Upper lobe of right lung (tissue), 1 donor: ENCODE data around the gene HSPB6. TPM values are rescaled to one million over a fixed set of nuclear protein-coding genes. Genes with fewer than 3 reads are reported as not detected.

ENCODE experiments used
- ATAC-seq: fragments of 200-7000 bp; cut with Tn5 transposase; one replicate; pipeline ENCODE4 v1.9.1; 2020; ENCODE audit warnings: mild to moderate bottlenecking, moderate library complexity
- DNase-seq: peaks from one replicate; pipeline ENCODE4 v3.0.0-alpha.2; 2020
- H3K27ac ChIP-seq: fragments of 200-600 bp; one replicate; pipeline ENCODE4 v1.8.0; 2022
- H3K27me3 ChIP-seq: fragments of 200-600 bp; one replicate; pipeline ENCODE4 v1.8.0; 2022; ENCODE audit warnings: mild to moderate bottlenecking
- H3K36me3 ChIP-seq: fragments of 200-600 bp; one replicate; pipeline ENCODE4 v1.8.0; 2022
- H3K4me1 ChIP-seq: fragments of 200-600 bp; one replicate; pipeline ENCODE4 v1.8.0; 2022
- H3K4me3 ChIP-seq: fragments of 200-600 bp; one replicate; pipeline ENCODE4 v1.8.0; 2022; ENCODE audit warnings: mild to moderate bottlenecking
- H3K9me3 ChIP-seq: fragments of 200-600 bp; one replicate; pipeline ENCODE4 v1.8.0; 2022
- intact Hi-C: fragments of 100-400 bp; cut with DNase I; formaldehyde crosslinking; loops from one replicate; pipeline ENCODE4 v1.11.0; 2022
- total RNA-seq: library from RNA; stranded (reverse); fragmentation: NEBNext Ultra II Directional; extraction: Animal tissue kit (Norgen Biotek cat#: 25700); gene quantifications from one replicate; pipeline ENCODE4 v1.2.1, GENCODE V29; 2021
- TF ChIP-seq, protein P1 (sequence below): fragments of 200-600 bp; IDR thresholded peaks from one replicate; pipeline ENCODE4 v1.8.0; 2022; ENCODE audit warnings: antibody characterized with exemption
- donor health status: DM: no; HTN: yes; CAD: no; lungs with severe emphysema.

The HSPB6 gene
- total RNA-seq, 1 donor from 2014 or later: 41.3 TPM

DNA sequence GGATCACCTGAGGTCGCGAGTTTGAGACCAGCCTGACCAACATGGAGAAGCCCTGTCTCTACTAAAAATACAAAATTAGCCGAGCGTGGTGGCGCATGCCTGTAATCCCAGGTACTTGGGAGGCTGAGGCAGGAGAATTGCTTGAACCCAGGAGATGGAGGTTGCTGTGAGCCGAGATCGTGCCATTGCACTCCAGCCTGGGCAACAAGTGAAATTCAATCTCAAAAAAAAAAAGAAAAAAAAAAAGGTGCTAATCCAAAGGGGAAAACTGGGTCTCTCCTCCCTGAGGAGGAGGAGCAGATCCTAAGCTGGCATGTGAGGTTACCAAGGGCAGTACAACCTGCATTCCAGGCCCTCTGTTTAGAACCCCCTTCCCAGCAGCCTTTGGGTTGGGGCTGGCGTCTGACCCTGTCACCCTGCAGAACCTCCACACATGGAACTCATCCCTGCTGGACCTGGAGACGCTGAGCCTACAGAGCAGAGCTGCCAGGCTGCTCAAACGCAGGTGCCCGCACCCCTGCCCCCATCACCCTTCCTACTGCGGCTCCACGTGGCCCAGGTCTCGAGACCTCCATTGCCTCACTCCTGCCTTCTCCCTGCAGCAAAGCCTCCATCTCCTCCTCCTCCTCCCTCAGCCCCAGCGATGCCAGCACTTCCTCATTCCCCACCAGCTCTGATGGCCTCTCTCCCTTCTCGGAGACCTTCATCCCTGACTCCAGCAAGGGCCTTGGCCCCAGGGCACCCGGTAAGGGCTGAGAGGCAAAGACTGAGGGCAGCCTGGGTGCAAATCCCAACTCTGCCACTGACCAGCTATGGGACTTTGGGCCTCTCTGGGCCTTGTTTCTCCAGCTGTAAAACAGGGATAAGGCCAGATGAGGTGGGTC is 7.8 kb upstream of the HSPB6 start:
- H3K27ac ChIP-seq: no peak overlapping the region
- H3K27me3 ChIP-seq: no peaks in the 10 kb centered on the region
- intact Hi-C loops: no loop called here
- TF ChIP-seq, protein P1, sequence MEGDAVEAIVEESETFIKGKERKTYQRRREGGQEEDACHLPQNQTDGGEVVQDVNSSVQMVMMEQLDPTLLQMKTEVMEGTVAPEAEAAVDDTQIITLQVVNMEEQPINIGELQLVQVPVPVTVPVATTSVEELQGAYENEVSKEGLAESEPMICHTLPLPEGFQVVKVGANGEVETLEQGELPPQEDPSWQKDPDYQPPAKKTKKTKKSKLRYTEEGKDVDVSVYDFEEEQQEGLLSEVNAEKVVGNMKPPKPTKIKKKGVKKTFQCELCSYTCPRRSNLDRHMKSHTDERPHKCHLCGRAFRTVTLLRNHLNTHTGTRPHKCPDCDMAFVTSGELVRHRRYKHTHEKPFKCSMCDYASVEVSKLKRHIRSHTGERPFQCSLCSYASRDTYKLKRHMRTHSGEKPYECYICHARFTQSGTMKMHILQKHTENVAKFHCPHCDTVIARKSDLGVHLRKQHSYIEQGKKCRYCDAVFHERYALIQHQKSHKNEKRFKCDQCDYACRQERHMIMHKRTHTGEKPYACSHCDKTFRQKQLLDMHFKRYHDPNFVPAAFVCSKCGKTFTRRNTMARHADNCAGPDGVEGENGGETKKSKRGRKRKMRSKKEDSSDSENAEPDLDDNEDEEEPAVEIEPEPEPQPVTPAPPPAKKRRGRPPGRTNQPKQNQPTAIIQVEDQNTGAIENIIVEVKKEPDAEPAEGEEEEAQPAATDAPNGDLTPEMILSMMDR: no peak
- no peaks in the 10 kb centered on the region for H3K9me3 ChIP-seq
- no peak for ATAC-seq
- DNase-seq: no peak
- no peak overlapping the region for H3K4me3 ChIP-seq
- no peaks in the 10 kb centered on the region for H3K4me1 ChIP-seq
- peaks cover 35% of the 10 kb centered on the region for H3K36me3 ChIP-seq

DNA sequence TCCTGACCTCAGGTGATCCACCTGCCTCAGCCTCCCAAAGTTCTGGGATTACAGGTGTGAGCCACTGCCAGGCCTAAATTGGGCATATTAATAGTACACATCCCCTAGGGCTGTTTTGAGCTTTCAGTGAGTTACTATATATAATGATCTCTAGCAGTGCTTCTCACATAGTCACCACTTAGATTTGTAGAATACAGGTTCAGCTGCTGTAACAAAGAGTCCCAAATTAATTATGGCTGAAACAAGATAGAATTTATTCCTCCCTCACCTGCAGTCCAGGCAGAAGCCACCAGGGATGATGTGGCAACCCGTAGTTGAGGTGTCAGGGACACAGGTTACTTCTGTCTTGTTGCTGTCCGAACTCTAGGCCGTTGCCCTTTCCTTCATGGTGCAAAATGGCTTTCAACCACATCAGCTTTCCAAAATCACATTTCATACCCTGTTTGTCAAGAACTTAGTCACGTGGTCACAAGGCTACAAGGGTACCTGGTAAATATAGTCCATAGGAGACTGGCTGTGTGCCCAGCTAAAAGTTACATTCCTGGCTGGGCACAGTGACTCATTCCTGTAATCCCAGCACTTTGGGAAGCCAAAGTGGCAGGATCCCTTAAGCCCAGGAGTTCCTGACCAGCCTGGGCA is 4.0 kb upstream of the HSPB6 start:
- Histone ChIP-seq H3K4me3 (no peak overlapping the region), H3K27me3 (no peaks in the 10 kb centered on the region), H3K4me1 (peaks cover 18% of the 10 kb centered on the region), H3K9me3 (no peaks in the 10 kb centered on the region), H3K36me3 (peaks cover 35% of the 10 kb centered on the region), H3K27ac (no peak overlapping the region)
- TF ChIP-seq, protein P1: no peak
- no peak for DNase-seq
- no peak for ATAC-seq
- intact Hi-C loops: no loop called here

DNA sequence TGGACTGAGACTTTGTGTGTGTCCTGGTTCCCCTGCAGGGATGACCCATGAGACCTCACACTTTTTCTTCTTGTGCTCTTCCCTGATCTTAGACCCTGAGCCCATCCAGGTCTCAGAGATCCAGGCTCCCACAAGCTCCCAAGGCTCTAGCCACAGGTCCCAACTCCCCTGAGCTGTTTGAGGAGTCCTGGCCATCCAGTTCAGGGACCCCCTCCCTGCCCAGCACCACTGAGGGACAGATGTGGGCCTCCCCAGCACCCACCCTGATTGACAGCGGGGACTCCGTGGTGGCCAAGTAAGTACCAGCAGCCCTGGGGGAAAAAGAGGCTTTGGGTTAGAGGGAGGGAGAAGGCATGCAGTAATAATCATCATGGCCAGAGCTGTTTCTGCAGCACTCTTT is 2.9 kb upstream of the HSPB6 start:
- intact Hi-C loops: no loop called here
- TF ChIP-seq, protein P1: no peak
- no peaks in the 10 kb centered on the region for H3K9me3 ChIP-seq
- H3K27ac ChIP-seq: no peak overlapping the region
- H3K36me3 ChIP-seq: peaks cover 29% of the 10 kb centered on the region
- DNase-seq (no peak), ATAC-seq (no peak)
- no peaks in the 10 kb centered on the region for H3K27me3 ChIP-seq
- no peak overlapping the region for H3K4me3 ChIP-seq
- peaks cover 18% of the 10 kb centered on the region for H3K4me1 ChIP-seq

DNA sequence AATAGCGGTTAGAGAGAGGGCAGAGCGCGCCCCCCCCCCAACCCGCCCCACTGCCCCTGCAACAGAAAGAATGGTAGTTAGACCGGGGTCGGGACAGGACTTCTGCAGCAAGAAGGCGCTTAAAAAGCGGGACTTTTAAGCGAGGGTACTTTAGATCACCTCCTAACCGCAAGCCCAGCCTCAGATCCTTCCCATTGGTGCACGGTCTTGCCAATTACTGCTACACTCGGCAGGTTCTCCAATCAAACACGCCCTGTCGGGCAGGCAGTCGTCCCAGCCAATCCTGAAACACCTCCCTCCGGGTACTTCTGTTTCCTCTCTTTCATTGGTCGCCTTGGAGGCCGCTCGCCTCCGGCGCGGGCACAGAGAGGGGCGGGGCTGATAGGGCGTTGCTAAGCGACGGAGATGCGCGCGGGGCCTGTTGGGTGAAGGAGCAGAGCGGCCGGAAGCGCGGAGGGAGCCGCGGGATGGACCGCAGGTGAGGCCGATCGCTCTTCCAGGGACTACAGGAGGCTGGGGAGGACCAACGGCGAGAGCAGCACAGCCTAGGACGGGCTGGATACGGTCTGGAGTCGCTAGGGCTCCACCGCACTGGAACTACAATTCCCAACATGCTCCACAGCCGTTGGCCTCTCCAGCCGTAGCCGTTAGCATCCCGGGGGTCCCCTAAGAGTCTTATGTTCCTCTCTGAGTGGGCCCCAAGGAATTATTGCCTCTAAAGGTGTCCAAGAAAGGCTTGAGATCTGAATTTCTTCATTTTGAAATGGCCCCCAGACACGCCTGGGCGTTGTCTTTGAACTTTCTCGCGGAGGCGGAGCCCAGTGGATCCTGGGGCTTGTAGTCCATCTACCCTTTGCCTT is 1.1 kb upstream of the HSPB6 start, which contains the start of gene PROSER3:
TSS of gene PROSER3 (plus strand) at position 428 of the 860 bp plus-strand sequence. CDS start at position 468, 40 bp downstream.
- intact Hi-C loops: no loop called here
- H3K4me3 ChIP-seq: peak within 1 kb of the TSS; percentile 98
- peaks cover 28% of the 10 kb centered on the region for H3K36me3 ChIP-seq
- DNase-seq: peak; percentile 99
- TF ChIP-seq, protein P1: no peak
- H3K27ac ChIP-seq: peak within 1 kb of the TSS; percentile 98
- H3K27me3 ChIP-seq: no peaks in the 10 kb centered on the region
- peaks cover 18% of the 10 kb centered on the region for H3K4me1 ChIP-seq
- H3K9me3 ChIP-seq: no peaks in the 10 kb centered on the region
- ATAC-seq: peak; percentile 97

DNA sequence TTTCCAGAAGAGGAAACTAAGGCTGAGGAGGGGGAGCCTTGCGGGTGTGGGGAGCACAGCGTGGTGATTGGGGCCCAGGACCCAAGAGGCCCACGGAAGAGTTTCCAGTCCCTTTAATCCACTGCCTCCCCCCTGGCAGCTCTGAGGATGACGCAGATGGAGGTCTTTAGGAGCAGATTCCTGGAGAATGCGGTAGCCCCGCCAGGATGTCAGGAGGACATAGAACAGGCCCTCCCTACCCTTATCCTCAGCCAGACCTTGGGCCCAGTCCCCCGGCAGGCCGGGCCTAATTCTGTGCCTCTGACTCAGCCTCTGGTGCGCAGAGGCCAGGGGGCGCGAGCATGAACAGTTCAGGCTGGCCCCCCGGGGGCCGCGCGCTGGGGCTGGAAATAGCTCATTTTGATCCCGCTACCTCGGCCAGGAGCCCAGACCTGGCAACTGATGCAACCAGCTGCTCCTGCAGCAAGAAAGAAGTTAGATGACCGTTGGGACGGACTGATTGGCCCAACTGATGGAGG is 461 bp upstream of the HSPB6 start:
- Histone ChIP-seq H3K27me3 (no peaks in the 10 kb centered on the region), H3K36me3 (peaks cover 28% of the 10 kb centered on the region), H3K4me1 (peaks cover 18% of the 10 kb centered on the region), H3K9me3 (no peaks in the 10 kb centered on the region), H3K27ac (peak overlapping the region; percentile 98), H3K4me3 (peak overlapping the region; percentile 98)
- TF ChIP-seq, protein P1: no peak
- DNase-seq: peak; percentile 80
- intact Hi-C loops: no loop called here
- peak; percentile 2 for ATAC-seq
